Heart right ventricle (tissue), 16 donors: Measurements from ENCODE around the gene TLDC2. TPM values are rescaled to one million over a fixed set of nuclear protein-coding genes. Genes with fewer than 3 reads are reported as not detected.

Experiments
- ATAC-seq, 8 donors: fragments of 200-7000 bp; cut with Tn5 transposase; one replicate each; pipeline ENCODE4 v1.9.1; 2020; ENCODE audit warnings: mild to moderate bottlenecking in 8 of 8, moderate library complexity in 8 of 8, moderate number of reproducible peaks in 1 of 8
- DNase-seq, 2 donors: peaks; one replicate each; pipeline ENCODE4 v3.0.0-alpha.2; 2020
- H3K27ac ChIP-seq, 10 donors: fragments of 200-600 bp; sonication (generic) in 2 of 10; one replicate each; pipeline versions ENCODE4 v1.5.0 to v1.8.0; 2020 to 2022; ENCODE audit warnings: mild to moderate bottlenecking in 3 of 10
- H3K27me3 ChIP-seq, 7 donors: fragments of 200-600 bp; one replicate each; pipeline ENCODE4 v1.8.0; 2021 to 2022; ENCODE audit warnings: mild to moderate bottlenecking in 2 of 7
- H3K36me3 ChIP-seq, 9 donors: fragments of 200-600 bp; sonication (generic) in 1 of 9; one replicate each; pipeline versions ENCODE4 v1.5.0 to v1.8.0; 2020 to 2022; ENCODE audit warnings: mild to moderate bottlenecking in 2 of 9
- H3K4me1 ChIP-seq, 9 donors: fragments of 200-600 bp; sonication (generic) in 1 of 9; one replicate each; pipeline versions ENCODE4 v1.5.0 to v1.8.0; 2020 to 2022; ENCODE audit warnings: mild to moderate bottlenecking in 4 of 9
- H3K4me3 ChIP-seq, 10 donors: fragments of 200-600 bp; sonication (generic) in 2 of 10; one replicate each; pipeline versions ENCODE4 v1.5.0 to v1.8.0; 2020 to 2022; ENCODE audit warnings: mild to moderate bottlenecking in 7 of 10, moderate library complexity in 2 of 10
- H3K9me3 ChIP-seq, 11 donors: fragments of 200-600 bp in 10 of 11; sonication (generic) in 2 of 11; one replicate each; pipeline versions ENCODE4 v1.5.0 to v1.8.0; 2013 to 2022; ENCODE audit warnings: mild to moderate bottlenecking in 2 of 11, control low read depth in 1 of 11, moderate library complexity in 1 of 11
- CTCF ChIP-seq, 9 donors: fragments of 200-600 bp; sonication (generic) in 2 of 9; IDR thresholded peaks; one replicate each; pipeline versions ENCODE4 v1.5.0 to v1.8.0; 2021 to 2022; ENCODE audit warnings: antibody characterized with exemption in 9 of 9, mild to moderate bottlenecking in 5 of 9, moderate library complexity in 1 of 9
- WGBS, 2 donors: extraction: QIAGEN DNeasy Blood & Tissue Kit; methylation state at CpG; one replicate each; pipeline ENCODE4 v1.1.7; 2013; ENCODE audit warnings: inconsistent platforms in 1 of 2; 5-methylcytosine and 5-hydroxymethylcytosine counted together
- intact Hi-C, 10 donors: fragments of 100-400 bp; cut with DNase I; formaldehyde crosslinking; loops; one replicate each; pipeline versions ENCODE4 v1.11.1 to v1.14.2; 2022
- polyA plus RNA-seq, 2 donors: library from polyadenylated mRNA; stranded (reverse); fragments of 200-250 nt; gene quantifications; one replicate each; pipeline ENCODE4 v1.2.3, GENCODE V29; 2013
- total RNA-seq, 10 donors: library from RNA; stranded (reverse); fragmentation: NEBNext Ultra II Directional in 3 of 10; extraction: Animal tissue kit (Norgen Biotek cat#: 25700) in 3 of 10; gene quantifications; one replicate each; pipeline versions ENCODE4 v1.2.1 to v1.2.4, GENCODE V29; 2021 to 2023
- donor health status: Arrhythmogenic right ventricular cardiomyopathy.
- donor health status: ischemic (EF 13 %, LVEDD 7.1; RV severe dilation, severe dysfunction).
- donor health status: healthy with polysubstance abuse.
- donor health status: DM: no; HTN: yes; CAD: no.
- donor health status: DM: no; HTN: no; CAD: no.
- donor health status: ischemic (EF 25% LVEDD 6.9; RV normal size, moderate dysfunction).
- donor health status: ischemic (EF 25% LVEDD 5.7; RV mildly dilated, moderate dysfunction).
- donor health status: healthy.
- donor health status: DM: yes; HTN: yes; CAD: no.
- donor health status: Ischemic cardiomyopathy.
- donor health status: ischemic (EF 35%, LVEDD 5.7; RV mildly dilated, moderate dysfunction).
- donor health status: nonischemic (EF 11% LVEDD 7.7; RV severe dilation, severe dysfunction).
- donor health status: DM: yes; HTN: yes; CAD: no.
- donor health status: PGD.
- donor health status: ischemic (EF 29% LVEDD 5.4; RV normal size, mild dysfunction).
- donor health status: nonischemic (EF 23%, LVEDD 6.1; RV moderate dilation, normal function).

TLDC2 gene
- total and polyA plus RNA-seq, 12 donors, result 0.01 TPM; not detected in 11

GRCh38 chr20:36865076-36865860 lies 10.7 kb upstream of the TLDC2 start:
- H3K27me3 ChIP-seq, result peaks cover 0 to 7% (median 0%) of the 10 kb centered on the region in 7 donors
- H3K27ac ChIP-seq, result no peak overlapping the region
- ATAC-seq (no peak), DNase-seq (no peak)
- H3K36me3 ChIP-seq, result peaks cover 0 to 5% (median 0%) of the 10 kb centered on the region in 9 donors
- no peak for TF ChIP-seq CTCF (IDR thresholded peaks at IDR 0.05)
- H3K4me3 ChIP-seq, result no peak overlapping the region
- H3K9me3 ChIP-seq, result no peaks in the 10 kb centered on the region
- intact Hi-C loops, result loop anchor here in 6 of 10 donors (10.0 kb wide), 3 partner anchors 50 to 260 kb away; partner anchors contain the start of genes DSN1 (in 5 of the 6) and RAB5IF (in 1 of the 6)
- WGBS, 2 donors, result 82 to 89% methylated on average over 9 of the region's 9 CpGs
- H3K4me1 ChIP-seq, result peaks cover 16 to 38% (median 32%) of the 10 kb centered on the region in 9 donors

GRCh38 chr20:36865861-36866149 lies 10.1 kb upstream of the TLDC2 start:
- H3K4me3 ChIP-seq, result no peak overlapping the region
- intact Hi-C loops, result loop anchor here in 6 of 10 donors (10.0 kb wide), 3 partner anchors 51 to 261 kb away; partner anchors contain the start of genes DSN1 (in 5 of the 6) and RAB5IF (in 1 of the 6)
- H3K4me1 ChIP-seq, result peaks cover 11 to 32% (median 26%) of the 10 kb centered on the region in 9 donors
- H3K27ac ChIP-seq, result peak overlapping the region in 1 of 10 donors; percentile 53
- no peak for TF ChIP-seq CTCF (IDR thresholded peaks at IDR 0.05)
- H3K27me3 ChIP-seq, result peaks cover 0 to 7% (median 0%) of the 10 kb centered on the region in 7 donors
- H3K9me3 ChIP-seq, result no peaks in the 10 kb centered on the region
- ATAC-seq, result no peak
- no peak for DNase-seq
- H3K36me3 ChIP-seq, result peaks cover 0 to under 1% (median 0%) of the 10 kb centered on the region in 9 donors

- Histone ChIP-seq H3K27me3 (peaks cover 0 to 7% (median 0%) of the 10 kb centered on the region in 7 donors), H3K9me3 (no peaks in the 10 kb centered on the region), H3K4me1 (peaks cover 7 to 29% (median 23%) of the 10 kb centered on the region in 9 donors), H3K4me3 (no peak overlapping the region), H3K36me3 (no peaks in the 10 kb centered on the region), H3K27ac (peak overlapping the region in 1 of 10 donors; percentile 53)
- no peak for ATAC-seq
- DNase-seq, result no peak
- TF ChIP-seq CTCF (IDR thresholded peaks at IDR 0.05), result no peak
- intact Hi-C loops, result loop anchor here in 6 of 10 donors (10.0 kb wide), 3 partner anchors 51 to 261 kb away; partner anchors contain the start of genes DSN1 (in 5 of the 6) and RAB5IF (in 1 of the 6)
- WGBS, 2 donors, result 81 to 83% methylated on average over 7 of the region's 7 CpGs
Measured at GRCh38 chr20:36866164-36866563, 9.8 kb upstream of the TLDC2 start.

- intact Hi-C loops, result loop anchor here in 6 of 10 donors (10.0 kb wide), 3 partner anchors 52 to 262 kb away; partner anchors contain the start of genes DSN1 (in 5 of the 6) and RAB5IF (in 1 of the 6)
- no peak for ATAC-seq
- H3K27ac ChIP-seq, result peak overlapping the region in 1 of 10 donors; percentile 53
- 67 to 76% methylated on average over 8 of the region's 8 CpGs for WGBS, 2 donors
- peaks cover 0 to 22% (median 16%) of the 10 kb centered on the region in 9 donors for H3K4me1 ChIP-seq
- H3K9me3 ChIP-seq, result no peaks in the 10 kb centered on the region
- no peak overlapping the region for H3K4me3 ChIP-seq
- DNase-seq, result no peak
- no peak for TF ChIP-seq CTCF (IDR thresholded peaks at IDR 0.05)
- H3K27me3 ChIP-seq, result peaks cover 0 to 7% (median 0%) of the 10 kb centered on the region in 7 donors
- no peaks in the 10 kb centered on the region for H3K36me3 ChIP-seq
Measured at GRCh38 chr20:36866681-36867495, 9.1 kb upstream of the TLDC2 start.
